NCI-H460 (cell line): ENCODE data around the gene SPATA22. TPM values are rescaled to one million over a fixed set of nuclear protein-coding genes. Genes with fewer than 3 reads are reported as not detected.

Experiments
- total RNA-seq: library from RNA; depleted of rRNA; stranded (reverse); fragments of >200 nt; shearing (Covaris generic); gene quantifications from 2 replicates; pipeline ENCODE4 v1.2.3, GENCODE V29; 2014; rRNA removed

Gene SPATA22
- total RNA-seq, 1 experiment from 2014 or later, result not detected

Other genes starting within 250 kb of the SPATA22 start
- gene OR3A1, start 173.5 kb downstream of the SPATA22 start, total RNA-seq, result not detected in 2 replicates
- not detected in 2 replicates for gene OR3A2, start 85.5 kb downstream of the SPATA22 start, total RNA-seq
- gene OR1E1, start 73.4 kb downstream of the SPATA22 start, total RNA-seq, result not detected in 2 replicates
- not detected in 2 replicates for gene OR3A3, start 60.4 kb downstream of the SPATA22 start, total RNA-seq
- not detected in 2 replicates for gene OR1E2, start 38.0 kb downstream of the SPATA22 start, total RNA-seq
- gene ASPA, start 4.2 kb upstream of the SPATA22 start, total RNA-seq, result not detected in 2 replicates
- gene TRPV3, start 86.0 kb upstream of the SPATA22 start, total RNA-seq, result 0.40 and 0.57 TPM in 2 replicates
- 1.6 and 1.9 TPM in 2 replicates for gene TRPV1, start 137.6 kb upstream of the SPATA22 start, total RNA-seq
- 8.8 and 9.7 TPM in 2 replicates for gene SHPK, start 164.4 kb upstream of the SPATA22 start, total RNA-seq
- 13.2 and 16.1 TPM in 2 replicates for gene CTNS, start 164.9 kb upstream of the SPATA22 start, total RNA-seq
- gene TAX1BP3, start 196.8 kb upstream of the SPATA22 start, total RNA-seq, result 52.0 and 64.6 TPM in 2 replicates
- 53.1 and 61.6 TPM in 2 replicates for gene EMC6, start 197.0 kb upstream of the SPATA22 start, total RNA-seq
- gene P2RX5, start 224.3 kb upstream of the SPATA22 start, total RNA-seq, result 28.7 and 28.9 TPM in 2 replicates